ENCODE results near the gene HSD17B12.

Gene HSD17B12

GRCh38 chr11:43797337-43797736 is 116.8 kb downstream of the HSD17B12 start:
- in situ Hi-C loops (cut with HindIII; ENCODE audit: low pct_ligation_motif_present, low sequenced_read_pairs), result no loop called here

GRCh38 chr11:43797866-43798265 is 117.3 kb downstream of the HSD17B12 start:
- Histone ChIP-seq H3K27me3 (replicated peaks) (no peaks in the 10 kb centered on the region), H3K4me3 (ENCODE audit: low read depth, low read length) (no peak overlapping the region), H3K27ac (no peak overlapping the region), H3K36me3 (replicated peaks) (peaks cover 3% of the 10 kb centered on the region)
- no peak for TF ChIP-seq CTCF (IDR thresholded peaks at IDR 0.05; ENCODE audit: low read depth, low read length, missing control alignments)
- in situ Hi-C loops (cut with HindIII; ENCODE audit: low pct_ligation_motif_present, low sequenced_read_pairs), result no loop called here
- DNase-seq, result no peak

More at GRCh38 chr11:43797337-43797736, 116.8 kb downstream of the HSD17B12 start:
- H3K36me3 ChIP-seq (replicated peaks), result peaks cover 3% of the 10 kb centered on the region
- no peak for TF ChIP-seq CTCF (IDR thresholded peaks at IDR 0.05; ENCODE audit: low read depth, low read length, missing control alignments)
- H3K27ac ChIP-seq, result no peak overlapping the region
- H3K27me3 ChIP-seq (replicated peaks), result no peaks in the 10 kb centered on the region
- DNase-seq, result no peak
- H3K4me3 ChIP-seq (ENCODE audit: low read depth, low read length), result no peak overlapping the region

GRCh38 chr11:43802509-43802908 is 122.0 kb downstream of the HSD17B12 start:
- H3K27ac ChIP-seq, result no peak overlapping the region
- no peak overlapping the region for H3K4me3 ChIP-seq (ENCODE audit: low read depth, low read length)
- in situ Hi-C loops (cut with HindIII; ENCODE audit: low pct_ligation_motif_present, low sequenced_read_pairs), result no loop called here
- H3K27me3 ChIP-seq (replicated peaks), result no peaks in the 10 kb centered on the region
- DNase-seq, result no peak
- TF ChIP-seq CTCF (IDR thresholded peaks at IDR 0.05; ENCODE audit: low read depth, low read length, missing control alignments), result peak; percentile 45
- H3K36me3 ChIP-seq (replicated peaks), result peaks cover 3% of the 10 kb centered on the region

GRCh38 chr11:43803766-43804165 is 123.2 kb downstream of the HSD17B12 start:
- peaks cover 3% of the 10 kb centered on the region for H3K36me3 ChIP-seq (replicated peaks)
- TF ChIP-seq CTCF (IDR thresholded peaks at IDR 0.05; ENCODE audit: low read depth, low read length, missing control alignments), result no peak

GRCh38 chr11:43806976-43807375 is 126.4 kb downstream of the HSD17B12 start:
- no peaks in the 10 kb centered on the region for H3K27me3 ChIP-seq (replicated peaks)
- no peak for DNase-seq
- H3K36me3 ChIP-seq (replicated peaks), result peaks cover 3% of the 10 kb centered on the region
- in situ Hi-C loops (cut with HindIII; ENCODE audit: low pct_ligation_motif_present, low sequenced_read_pairs), result no loop called here
- no peak overlapping the region for H3K4me3 ChIP-seq (ENCODE audit: low read depth, low read length)
- no peak overlapping the region for H3K27ac ChIP-seq
- TF ChIP-seq CTCF (IDR thresholded peaks at IDR 0.05; ENCODE audit: low read depth, low read length, missing control alignments), result no peak

More at GRCh38 chr11:43803766-43804165, 123.2 kb downstream of the HSD17B12 start:
- in situ Hi-C loops (cut with HindIII; ENCODE audit: low pct_ligation_motif_present, low sequenced_read_pairs), result no loop called here
- Histone ChIP-seq H3K27ac (no peak overlapping the region), H3K27me3 (replicated peaks) (no peaks in the 10 kb centered on the region), H3K4me3 (ENCODE audit: low read depth, low read length) (no peak overlapping the region)
- no peak for DNase-seq

- DNase-seq, result no peak
- TF ChIP-seq CTCF (IDR thresholded peaks at IDR 0.05; ENCODE audit: low read depth, low read length, missing control alignments), result peak; percentile 46
- H3K27ac ChIP-seq, result no peak overlapping the region
- no peaks in the 10 kb centered on the region for H3K27me3 ChIP-seq (replicated peaks)
- H3K36me3 ChIP-seq (replicated peaks), result no peaks in the 10 kb centered on the region
- H3K4me3 ChIP-seq (ENCODE audit: low read depth, low read length), result no peak overlapping the region
- in situ Hi-C loops (cut with HindIII; ENCODE audit: low pct_ligation_motif_present, low sequenced_read_pairs), result no loop called here
These were observed 130.5 kb downstream of the HSD17B12 start for GRCh38 chr11:43810929-43811596.
